H9 (cell line): Measurements from ENCODE around the gene PRKCZ. TPM values are rescaled to one million over a fixed set of nuclear protein-coding genes. Genes with fewer than 3 reads are reported as not detected.

Experiments
- DNase-seq: peaks from one replicate; pipeline ENCODE4 v3.0.0-alpha.2; 2017
- H2AFZ ChIP-seq: one replicate; pipeline ENCODE4 v1.6.1; 2013; ENCODE audit warnings: mild to moderate bottlenecking, low read length, control low read depth, moderate library complexity
- H2AK5ac ChIP-seq: 2 replicates; pipeline ENCODE4 v1.6.1; 2013; ENCODE audit warnings: low read length, control low read depth, mixed read lengths; ENCODE audit not compliant: insufficient read length
- H2BK120ac ChIP-seq: one replicate; pipeline ENCODE4 v1.6.1; 2013; ENCODE audit warnings: low read depth, mild to moderate bottlenecking, low read length, control low read depth, inconsistent platforms; ENCODE audit not compliant: poor library complexity, severe bottlenecking
- H2BK12ac ChIP-seq: 2 replicates; pipeline ENCODE4 v1.6.1; 2013; ENCODE audit warnings: low read length, control low read depth, mixed read lengths, low read depth; ENCODE audit not compliant: insufficient read length
- H2BK15ac ChIP-seq: 2 replicates; pipeline ENCODE4 v1.6.1; 2013; ENCODE audit warnings: low read depth, low read length, control low read depth
- H2BK20ac ChIP-seq: one replicate; pipeline ENCODE4 v1.6.1; 2013; ENCODE audit warnings: low read depth, mild to moderate bottlenecking, low read length, control low read depth, inconsistent platforms; ENCODE audit not compliant: poor library complexity, severe bottlenecking
- H2BK5ac ChIP-seq: 2 replicates; pipeline ENCODE4 v1.6.1; 2013; ENCODE audit warnings: low read length, control low read depth, mixed read lengths; ENCODE audit not compliant: insufficient read length
- H3K14ac ChIP-seq: 2 replicates; pipeline ENCODE4 v1.6.1; 2013; ENCODE audit warnings: low read length, control low read depth; ENCODE audit not compliant: insufficient read depth
- H3K18ac ChIP-seq: 2 replicates; pipeline ENCODE4 v1.6.1; 2013; ENCODE audit warnings: low read depth, mild to moderate bottlenecking, mixed read lengths, low read length, control low read depth; ENCODE audit not compliant: insufficient read length
- H3K23ac ChIP-seq: 2 replicates; pipeline ENCODE4 v1.6.1; 2013; ENCODE audit warnings: low read length, control low read depth, mixed read lengths, low read depth; ENCODE audit not compliant: insufficient read length
- H3K23me2 ChIP-seq: 2 replicates; pipeline ENCODE4 v1.6.1; 2013; ENCODE audit warnings: low read depth, mild to moderate bottlenecking, mixed read lengths, low read length, control low read depth; ENCODE audit not compliant: insufficient read length, poor library complexity, severe bottlenecking
- H3K27ac ChIP-seq: 2 replicates; pipeline ENCODE4 v1.5.1; 2013; ENCODE audit warnings: low read length, control low read depth, mixed read lengths, low read depth; ENCODE audit not compliant: insufficient read length
- H3K27me3 ChIP-seq: 2 replicates; pipeline ENCODE4 v1.6.1; 2013; ENCODE audit warnings: low read length, control low read depth, inconsistent platforms; ENCODE audit not compliant: insufficient read depth
- H3K4ac ChIP-seq: 2 replicates; pipeline ENCODE4 v1.6.1; 2013; ENCODE audit warnings: low read depth, mild to moderate bottlenecking, control low read depth, inconsistent platforms, low read length, moderate library complexity
- H3K4me1 ChIP-seq: 2 replicates; pipeline ENCODE4 v1.6.1; 2013; ENCODE audit warnings: low read length, control low read depth, inconsistent platforms; ENCODE audit not compliant: insufficient read depth
- H3K4me2 ChIP-seq: 2 replicates; pipeline ENCODE4 v1.6.1; 2013; ENCODE audit warnings: low read length, control low read depth, mixed read lengths; ENCODE audit not compliant: insufficient read length, insufficient read depth
- H3K56ac ChIP-seq: 2 replicates; pipeline ENCODE4 v1.6.1; 2013; ENCODE audit warnings: low read depth, mild to moderate bottlenecking, mixed read lengths, low read length, control low read depth; ENCODE audit not compliant: insufficient read length
- H3K79me1 ChIP-seq: 2 replicates; pipeline ENCODE4 v1.6.1; 2013; ENCODE audit warnings: low read depth, mild to moderate bottlenecking, moderate library complexity, low read length, control low read depth, inconsistent platforms; ENCODE audit not compliant: insufficient read depth, poor library complexity, severe bottlenecking
- H3K79me2 ChIP-seq: 2 replicates; pipeline ENCODE4 v1.6.1; 2013; ENCODE audit warnings: low read length, control low read depth, inconsistent platforms; ENCODE audit not compliant: insufficient read depth
- H3K9ac ChIP-seq: 2 replicates; pipeline ENCODE4 v1.6.1; 2013; ENCODE audit warnings: low read length, control low read depth, mixed read lengths; ENCODE audit not compliant: insufficient read length; ENCODE audit errors: extremely low read depth
- H3K9me3 ChIP-seq: one replicate; pipeline ENCODE4 v1.6.1; 2013; ENCODE audit warnings: low read depth, low read length, inconsistent platforms; ENCODE audit not compliant: control insufficient read depth
- H3T11ph ChIP-seq: one replicate; pipeline ENCODE4 v1.6.1; 2013; ENCODE audit warnings: mild to moderate bottlenecking, low read length, control low read depth, inconsistent platforms
- H4K20me1 ChIP-seq: one replicate; pipeline ENCODE4 v1.6.1; 2013; ENCODE audit not compliant: control insufficient read depth, insufficient read length, insufficient read depth
- H4K5ac ChIP-seq: 2 replicates; pipeline ENCODE4 v1.6.1; 2013; ENCODE audit warnings: low read depth, mild to moderate bottlenecking, mixed read lengths, low read length, control low read depth; ENCODE audit not compliant: insufficient read length
- H4K8ac ChIP-seq: replicated peaks from 2 replicates; pipeline ENCODE4 v1.6.1; 2013; ENCODE audit warnings: low read length, control low read depth, mixed read lengths, low read depth; ENCODE audit not compliant: insufficient read length
- H4K91ac ChIP-seq: 2 replicates; pipeline ENCODE4 v1.6.1; 2013; ENCODE audit warnings: low read depth, mild to moderate bottlenecking, moderate library complexity, mixed read lengths, low read length, control low read depth; ENCODE audit not compliant: insufficient read length
- H3K27ac Mint-ChIP-seq, 3 experiments: 2 replicates in 2 of 3; 3 replicates in 1 of 3; pipeline ENCODE4 v1.8.0; 2020 to 2021; ENCODE audit warnings: mixed read lengths in 3 of 3, mild to moderate bottlenecking in 1 of 3, moderate library complexity in 1 of 3
- H3K27me3 Mint-ChIP-seq: 2 replicates; pipeline ENCODE4 v1.8.0; 2021; ENCODE audit warnings: low read depth, mild to moderate bottlenecking, moderate library complexity, mixed read lengths
- H3K36me3 Mint-ChIP-seq, 3 experiments: 2 replicates in 2 of 3; 3 replicates in 1 of 3; pipeline ENCODE4 v1.8.0; 2020 to 2021; ENCODE audit warnings: low read depth in 3 of 3, mixed read lengths in 3 of 3; ENCODE audit not compliant: insufficient read depth in 1 of 3
- H3K4me1 Mint-ChIP-seq, 2 experiments: 2 replicates each; pipeline ENCODE4 v1.8.0; 2020; ENCODE audit warnings: mixed read lengths in 2 of 2
- H3K4me3 Mint-ChIP-seq, 2 experiments: 2 replicates in 1 of 2; 3 replicates in 1 of 2; pipeline ENCODE4 v1.8.0; 2020 to 2021; ENCODE audit warnings: mild to moderate bottlenecking in 2 of 2, mixed read lengths in 2 of 2, moderate library complexity in 1 of 2
- H3K9me3 Mint-ChIP-seq, 2 experiments: 2 replicates in 1 of 2; 3 replicates in 1 of 2; pipeline ENCODE4 v1.8.0; 2020; ENCODE audit warnings: mild to moderate bottlenecking in 2 of 2, mixed read lengths in 2 of 2, moderate library complexity in 1 of 2
- WGBS: extraction: QIAGEN DNeasy Blood & Tissue Kit; methylation state at CpG from one replicate; pipeline ENCODE4 v1.1.7; 2013; ENCODE audit warnings: missing lambda C conversion rate, low lambda C conversion rate, mixed read lengths; ENCODE audit not compliant: insufficient read length; ENCODE audit errors: extremely low coverage; 5-methylcytosine and 5-hydroxymethylcytosine counted together
- total RNA-seq: library from RNA; stranded (reverse); gene quantifications from 2 replicates; pipeline ENCODE4 v1.2.1, GENCODE V29; 2021
- TF ChIP-seq, protein P1 (sequence below): fragments of 200-600 bp; sonication (generic); conservative IDR thresholded peaks from 3 replicates; pipeline ENCODE4 v1.8.0; 2021; ENCODE audit warnings: antibody characterized with exemption, mild to moderate bottlenecking

PRKCZ gene
- total RNA-seq, 1 experiment from 2014 or later, result 48.4 TPM

DNA sequence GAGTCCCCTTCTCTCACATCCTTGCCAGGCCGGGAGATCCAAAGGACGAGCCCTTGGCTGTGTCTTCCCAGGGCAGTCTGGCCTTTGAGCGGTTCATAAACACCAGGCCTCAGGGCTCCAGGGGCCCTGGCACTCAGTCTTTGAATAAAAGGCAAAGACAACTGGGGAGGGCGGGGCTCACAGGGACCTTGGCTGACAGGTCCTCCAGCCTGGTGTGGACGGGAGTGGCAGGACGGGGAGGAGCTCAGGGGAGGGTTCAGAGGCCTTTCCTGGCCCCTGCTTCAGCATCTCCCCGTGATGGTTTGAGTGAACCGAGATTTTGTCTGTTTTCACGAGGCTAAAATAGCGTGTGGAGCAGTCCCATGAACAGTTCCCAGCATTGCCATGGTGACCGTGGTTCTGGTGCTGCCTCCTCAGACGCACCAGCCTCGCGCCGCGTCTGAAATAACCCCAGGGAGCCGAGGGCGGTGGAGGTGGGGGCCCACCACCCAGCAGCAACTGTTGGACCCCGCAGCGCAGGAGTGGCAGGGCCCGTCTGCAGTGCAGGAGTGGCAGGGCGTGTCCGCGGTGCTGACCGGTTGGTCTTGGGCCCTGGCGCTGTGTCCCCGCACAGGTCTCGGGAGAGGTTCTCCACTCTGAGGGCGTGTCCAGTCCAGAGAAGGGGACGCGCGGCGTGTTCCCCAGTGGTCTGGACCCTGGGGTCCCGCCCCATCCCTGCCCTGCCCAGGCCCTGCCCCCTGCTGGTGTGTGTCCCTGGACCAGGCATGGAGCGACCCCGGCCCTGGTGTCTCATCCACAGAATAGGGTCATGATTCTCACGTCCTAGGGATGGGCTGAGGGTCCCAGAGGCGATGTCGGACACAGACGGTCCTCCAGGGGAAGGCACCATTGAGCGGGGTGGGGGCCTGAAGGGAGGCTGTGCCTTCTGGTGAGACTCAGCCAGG lies 7.1 kb upstream of the PRKCZ start:
- no CpG with 5 or more reads among the region's 41 CpGs for WGBS
- no peak overlapping the region for H3K9ac ChIP-seq
- H2BK15ac ChIP-seq, result no peak overlapping the region
- no peak for DNase-seq
- peaks cover 0 to 3% of the 10 kb centered on the region in 2 experiments; a peak in 2 of 5 replicates for H3K9me3 Mint-ChIP-seq
- no peak overlapping the region for H3K56ac ChIP-seq
- no peaks in the 10 kb centered on the region for H3K4me1 ChIP-seq
- H3T11ph ChIP-seq, result no peak overlapping the region
- no peak overlapping the region for H2BK5ac ChIP-seq
- no peaks in the 10 kb centered on the region for H3K79me2 ChIP-seq
- H4K5ac ChIP-seq, result no peak overlapping the region
- no peaks in the 10 kb centered on the region for H3K36me3 Mint-ChIP-seq
- no peak overlapping the region for H4K8ac ChIP-seq
- no peak overlapping the region for H3K27ac ChIP-seq
- no peak overlapping the region for H3K23ac ChIP-seq
- peaks cover 11% of the 10 kb centered on the region for H3K27me3 Mint-ChIP-seq
- no peak overlapping the region for H3K4me2 ChIP-seq
- H3K4me3 Mint-ChIP-seq, result no peak overlapping the region
- no peak overlapping the region for H2AFZ ChIP-seq
- no peak overlapping the region for H2BK120ac ChIP-seq
- no peak overlapping the region for H3K4ac ChIP-seq
- H2BK12ac ChIP-seq, result no peak overlapping the region
- H3K27me3 ChIP-seq, result no peaks in the 10 kb centered on the region
- no peak overlapping the region for H4K91ac ChIP-seq
- no peaks in the 10 kb centered on the region for H4K20me1 ChIP-seq
- no peak overlapping the region for H3K27ac Mint-ChIP-seq
- no peak overlapping the region for H2BK20ac ChIP-seq
- no peak overlapping the region for H3K18ac ChIP-seq
- TF ChIP-seq, protein P1, sequence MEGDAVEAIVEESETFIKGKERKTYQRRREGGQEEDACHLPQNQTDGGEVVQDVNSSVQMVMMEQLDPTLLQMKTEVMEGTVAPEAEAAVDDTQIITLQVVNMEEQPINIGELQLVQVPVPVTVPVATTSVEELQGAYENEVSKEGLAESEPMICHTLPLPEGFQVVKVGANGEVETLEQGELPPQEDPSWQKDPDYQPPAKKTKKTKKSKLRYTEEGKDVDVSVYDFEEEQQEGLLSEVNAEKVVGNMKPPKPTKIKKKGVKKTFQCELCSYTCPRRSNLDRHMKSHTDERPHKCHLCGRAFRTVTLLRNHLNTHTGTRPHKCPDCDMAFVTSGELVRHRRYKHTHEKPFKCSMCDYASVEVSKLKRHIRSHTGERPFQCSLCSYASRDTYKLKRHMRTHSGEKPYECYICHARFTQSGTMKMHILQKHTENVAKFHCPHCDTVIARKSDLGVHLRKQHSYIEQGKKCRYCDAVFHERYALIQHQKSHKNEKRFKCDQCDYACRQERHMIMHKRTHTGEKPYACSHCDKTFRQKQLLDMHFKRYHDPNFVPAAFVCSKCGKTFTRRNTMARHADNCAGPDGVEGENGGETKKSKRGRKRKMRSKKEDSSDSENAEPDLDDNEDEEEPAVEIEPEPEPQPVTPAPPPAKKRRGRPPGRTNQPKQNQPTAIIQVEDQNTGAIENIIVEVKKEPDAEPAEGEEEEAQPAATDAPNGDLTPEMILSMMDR, result no peak; the same call in 2 of the 3 replicates
- H3K79me1 ChIP-seq, result no peaks in the 10 kb centered on the region
- H3K9me3 ChIP-seq, result no peaks in the 10 kb centered on the region
- H2AK5ac ChIP-seq, result no peak overlapping the region
- peaks cover 5 to 21% of the 10 kb centered on the region in 2 experiments for H3K4me1 Mint-ChIP-seq
- H3K14ac ChIP-seq, result no peak overlapping the region; the same call in 1 of the 2 replicates
- peaks cover 3% of the 10 kb centered on the region for H3K23me2 ChIP-seq
